NCI-H748 (cell line): Measurements from ENCODE around the gene DYNC2H1.
A peak's percentile ranks its signal among the peaks of the same experiment; 100 is the strongest.

Experiments
- DNase-seq: peaks from one replicate; lab custom pipeline; 2025; ENCODE audit not compliant: unreplicated experiment; lab: John Stamatoyannopoulos, UW

The DYNC2H1 gene

GRCh38 chr11:103450241-103450640 lies 341.0 kb downstream of the DYNC2H1 start:
- DNase-seq, result no peak

DNA sequence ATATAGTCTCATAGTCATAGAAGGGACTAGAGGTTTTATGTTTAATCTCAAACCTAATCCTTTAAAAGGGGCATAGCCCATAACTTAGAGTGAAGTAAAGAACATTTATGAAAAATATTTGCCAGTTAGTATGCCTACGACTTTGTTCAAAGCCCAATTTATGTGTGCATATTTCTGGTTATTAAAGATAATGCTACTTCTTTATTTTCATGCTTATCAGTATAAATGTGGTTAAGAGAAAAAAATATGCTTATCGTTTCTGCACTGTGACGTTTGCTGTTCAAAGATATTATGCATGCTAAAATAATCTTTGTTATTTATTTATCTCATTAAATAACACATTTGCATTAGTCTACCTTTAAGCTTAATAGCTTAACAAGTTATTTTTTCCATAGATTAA lies 343.9 kb downstream of the DYNC2H1 start:
- no peak for DNase-seq

DNA sequence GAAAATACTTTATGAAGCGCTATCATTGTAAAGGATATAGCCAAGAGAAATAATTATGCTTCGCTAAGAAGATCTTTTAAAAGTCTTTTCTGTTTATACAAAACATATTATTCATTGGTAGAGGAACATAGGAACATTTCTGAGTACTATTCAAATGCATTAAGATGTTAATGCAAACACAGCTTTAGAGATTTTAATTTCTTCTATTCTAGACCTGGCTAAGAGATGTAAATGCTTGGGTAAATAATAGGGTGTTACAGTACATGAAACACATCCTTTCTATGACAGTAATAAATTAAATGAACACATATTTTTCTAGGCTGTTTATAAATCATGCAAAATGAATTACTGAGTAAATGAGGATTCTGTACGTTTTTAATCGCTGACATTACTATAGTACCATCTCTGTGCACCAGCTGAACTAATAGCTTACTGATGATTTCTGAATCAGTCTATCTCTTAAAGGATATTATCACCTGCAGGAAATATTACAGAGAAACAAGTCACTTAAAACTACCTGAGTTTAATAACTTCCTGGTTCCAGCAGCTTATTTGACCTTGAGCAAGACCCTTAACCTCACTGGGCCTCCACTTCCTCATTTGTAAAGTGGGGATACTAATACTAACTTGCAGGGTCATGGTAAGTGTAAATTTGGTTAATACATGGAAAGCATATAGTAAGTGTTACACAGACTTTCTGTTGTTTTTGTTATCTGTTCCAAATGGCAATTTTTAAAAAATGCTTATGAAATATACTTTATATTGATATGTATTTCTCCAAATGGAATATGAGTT lies 344.9 kb downstream of the DYNC2H1 start:
- DNase-seq, result no peak

DNA sequence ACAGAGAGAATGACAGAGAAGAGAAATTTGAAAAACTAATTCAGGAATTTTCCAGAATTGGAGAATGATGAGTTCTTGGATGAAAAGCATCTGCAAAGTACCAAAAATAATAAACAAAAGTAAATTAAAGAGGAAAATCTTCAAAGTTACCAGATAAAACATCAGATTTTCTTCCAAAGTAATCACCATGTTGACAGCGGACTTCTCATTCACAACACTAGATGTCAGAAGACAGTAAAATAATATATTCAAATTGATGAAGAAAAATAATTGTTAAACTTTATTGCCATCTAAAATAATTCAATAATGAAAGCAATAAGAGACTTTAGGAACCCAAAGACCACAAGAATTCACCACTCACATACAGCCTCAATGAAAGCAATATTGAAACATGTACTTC lies 355.2 kb downstream of the DYNC2H1 start:
- no peak for DNase-seq

DNA sequence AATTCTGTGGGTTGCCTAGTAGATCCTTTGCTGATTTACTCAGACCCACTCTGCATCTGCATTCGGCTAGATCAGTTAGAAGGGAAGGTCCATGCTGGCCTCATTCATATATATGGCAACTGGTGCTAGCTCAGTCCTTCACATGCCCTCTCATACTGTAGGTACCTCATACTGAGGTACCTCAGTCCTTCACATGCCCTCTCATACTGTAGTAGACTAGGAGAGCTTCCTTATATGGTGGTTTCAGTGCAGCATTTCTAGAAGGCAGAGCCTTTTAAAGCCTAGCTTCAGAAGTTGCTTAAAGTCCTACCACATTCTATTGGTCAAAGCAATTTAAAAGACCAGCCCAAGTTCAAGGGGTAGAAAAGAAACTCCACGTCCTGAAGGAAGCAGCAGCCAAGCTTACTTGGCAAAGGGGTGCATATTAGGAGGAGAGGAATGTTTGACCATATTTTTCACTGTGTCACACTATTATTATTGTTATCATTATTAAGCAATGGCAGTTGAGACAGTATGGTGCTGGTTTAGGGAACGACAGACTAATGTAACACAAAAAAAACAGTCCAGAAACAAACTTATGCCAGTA lies 356.4 kb downstream of the DYNC2H1 start:
- DNase-seq, result no peak

DNA sequence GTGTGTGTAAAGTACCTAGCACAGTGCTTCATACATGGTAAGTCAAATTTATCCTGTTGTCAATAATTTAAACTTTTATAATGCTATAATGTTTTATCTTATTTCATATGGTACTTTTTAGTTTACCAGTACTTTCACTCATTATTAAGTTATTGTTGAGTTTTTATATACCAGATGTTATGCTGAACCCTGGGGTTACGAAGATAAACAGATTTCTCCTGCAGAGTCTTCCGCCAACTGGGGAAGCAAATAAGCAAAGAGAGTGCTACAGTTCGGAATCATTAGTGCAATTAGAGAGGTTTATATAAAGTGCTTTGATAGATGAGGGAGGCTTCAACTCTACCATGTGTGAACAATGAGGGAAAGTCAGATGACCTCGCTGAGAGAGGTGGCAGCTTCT lies 362.3 kb downstream of the DYNC2H1 start:
- no peak for DNase-seq

DNA sequence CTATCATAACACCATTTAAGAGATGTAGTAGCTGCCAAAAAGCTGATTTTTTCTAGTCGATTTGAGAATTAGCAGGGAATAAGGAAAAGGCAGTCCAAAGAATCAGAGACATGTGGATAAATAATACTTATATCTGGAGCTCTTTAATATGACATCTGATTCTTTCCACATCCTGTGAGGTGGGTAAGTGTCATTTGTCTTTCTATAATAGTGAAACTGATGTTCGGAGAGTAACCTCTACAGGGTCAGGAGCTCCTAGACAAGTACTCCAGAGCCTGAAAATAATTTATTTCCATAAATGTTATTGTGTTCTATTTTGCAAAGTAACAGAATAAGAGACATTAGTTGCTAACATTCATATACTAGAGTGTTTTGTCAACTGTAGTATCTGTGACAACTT lies 367.6 kb downstream of the DYNC2H1 start:
- DNase-seq, result no peak

DNA sequence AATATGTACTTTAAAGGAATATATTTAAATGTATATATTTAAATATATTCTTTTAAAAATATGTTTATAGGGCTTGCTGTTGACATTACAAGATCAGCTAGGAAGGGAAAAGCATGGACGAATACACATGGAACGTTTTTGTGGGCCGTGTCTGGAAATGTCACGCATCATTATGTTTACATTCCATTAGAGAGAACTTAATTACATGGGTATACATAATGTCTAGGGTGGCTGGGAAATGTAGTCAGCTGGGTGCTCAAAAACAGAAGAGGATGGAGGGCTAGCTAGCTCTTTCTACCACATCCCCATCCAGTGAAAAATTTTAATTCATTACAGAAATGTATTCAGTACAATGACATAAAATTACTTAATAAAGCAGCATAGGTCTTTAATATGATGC lies 371.2 kb downstream of the DYNC2H1 start:
- DNase-seq, result peak; percentile 1

DNA sequence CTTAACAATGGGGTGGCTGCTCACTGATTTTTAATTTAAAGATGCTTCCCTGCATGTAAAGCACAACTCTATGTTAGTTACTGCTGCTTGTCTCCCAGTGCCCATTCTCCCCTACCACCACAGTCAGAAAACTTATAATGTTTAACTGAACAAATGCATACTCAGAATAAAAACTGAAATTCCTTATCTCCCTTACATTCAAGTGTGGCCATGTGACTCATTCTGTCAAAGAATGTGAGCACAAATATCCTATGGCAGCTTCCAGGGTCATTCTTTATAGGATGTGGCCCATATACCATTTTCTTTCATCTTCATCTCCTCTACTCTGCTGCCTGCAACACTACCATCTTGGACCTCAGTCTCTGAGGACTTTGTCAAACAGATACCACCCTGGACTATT lies 374.8 kb downstream of the DYNC2H1 start:
- no peak for DNase-seq

DNA sequence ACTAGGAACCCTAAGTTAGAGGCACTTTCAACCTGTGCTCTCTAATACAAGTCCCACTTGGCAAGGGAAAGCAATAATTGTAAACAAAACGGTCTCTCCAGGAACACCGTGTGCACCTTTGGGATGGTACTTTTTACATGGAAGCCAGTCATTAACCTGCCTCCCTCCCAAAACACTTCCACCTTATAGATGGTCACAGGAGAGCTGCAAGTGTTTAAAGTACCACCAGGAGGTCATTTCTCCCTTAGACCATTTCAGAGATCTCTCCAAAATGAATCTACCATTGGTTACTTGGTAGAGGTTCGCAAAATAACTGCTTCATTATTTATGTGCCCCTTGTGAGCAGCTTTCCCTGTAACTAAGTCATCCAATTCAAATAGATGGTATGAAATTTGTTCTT lies 375.3 kb downstream of the DYNC2H1 start:
- no peak for DNase-seq

DNA sequence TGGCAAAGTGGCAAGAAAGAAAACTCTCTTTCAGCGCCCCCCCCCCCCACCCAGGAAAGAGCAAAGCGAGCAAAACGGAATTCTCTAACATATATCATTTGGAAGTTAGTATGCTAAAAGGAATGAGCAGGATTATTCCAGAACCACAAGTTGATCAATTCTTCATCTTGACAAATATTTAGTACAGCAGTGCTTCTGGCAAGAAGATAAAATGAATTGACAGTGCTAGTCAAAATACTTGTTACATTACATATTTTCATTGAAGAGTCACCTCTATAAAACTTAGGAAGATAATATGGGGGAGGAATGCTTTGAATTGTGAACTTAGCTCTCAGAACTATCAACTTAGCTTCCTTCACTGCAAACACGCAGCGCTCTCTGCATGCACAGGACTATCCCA lies 377.4 kb downstream of the DYNC2H1 start:
- DNase-seq, result no peak

GRCh38 chr11:103487113-103487512 lies 377.9 kb downstream of the DYNC2H1 start:
- DNase-seq, result no peak

DNA sequence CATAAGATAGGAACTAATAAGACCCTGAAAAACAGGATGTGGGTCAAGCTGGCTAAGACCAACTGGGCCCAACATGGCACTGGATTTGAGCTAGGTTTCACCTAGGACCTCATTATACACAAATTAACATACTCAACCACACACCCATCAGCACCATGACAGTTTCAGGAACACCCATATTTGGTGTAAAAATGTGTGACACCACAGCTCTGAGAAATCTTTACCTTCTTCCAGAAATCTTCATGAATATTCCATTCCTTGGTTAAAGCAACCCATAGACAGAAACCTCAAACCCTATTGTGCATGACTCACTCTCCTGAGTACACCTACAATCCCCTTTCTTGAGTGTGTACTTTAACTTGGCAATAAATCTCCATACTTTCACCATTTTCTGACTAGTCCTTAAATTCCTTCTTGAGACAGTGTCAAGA lies 378.8 kb downstream of the DYNC2H1 start:
- DNase-seq, result no peak

DNA sequence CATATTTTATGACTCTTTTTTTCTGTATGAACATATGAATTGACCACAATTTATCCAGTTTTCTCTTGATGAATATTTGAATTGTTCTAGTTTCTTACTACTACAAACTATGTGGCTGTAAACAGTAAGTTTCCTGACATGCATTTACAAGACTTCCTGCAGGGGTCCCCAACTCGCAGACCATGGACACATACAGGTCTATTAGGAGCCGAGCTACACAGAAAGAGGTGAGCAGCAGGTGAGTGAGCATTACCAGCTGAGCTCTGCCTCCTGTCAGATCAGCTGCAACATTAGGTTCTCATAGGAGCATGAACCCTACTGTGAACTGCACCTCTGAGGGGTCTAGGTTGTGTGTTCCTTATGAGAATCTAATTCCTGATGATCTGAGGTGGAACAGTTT lies 379.4 kb downstream of the DYNC2H1 start:
- DNase-seq, result no peak

GRCh38 chr11:103491777-103492176 lies 382.6 kb downstream of the DYNC2H1 start:
- no peak for DNase-seq

DNA sequence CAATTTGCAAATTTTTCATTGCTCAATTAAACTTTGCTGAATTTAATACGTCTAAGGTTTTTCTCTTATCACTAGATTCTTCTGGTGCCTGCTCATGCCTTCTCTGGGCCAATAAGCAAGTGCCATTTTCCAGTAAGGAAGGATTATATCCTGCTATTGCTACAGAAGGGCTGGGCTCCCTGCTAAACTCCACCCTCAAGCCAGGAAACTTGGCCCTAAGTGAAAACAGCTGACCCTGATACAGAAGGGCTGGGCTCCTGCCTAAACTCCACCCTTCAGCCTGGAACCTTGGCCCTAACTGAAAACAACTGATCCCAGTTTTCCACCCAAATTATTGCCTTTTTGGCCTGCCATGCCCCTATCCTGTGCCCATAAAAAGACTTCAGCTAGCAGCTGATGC lies 385.3 kb downstream of the DYNC2H1 start:
- DNase-seq, result no peak

- DNase-seq, result no peak
Observed at GRCh38 chr11:103497268-103497667, 388.0 kb downstream of the DYNC2H1 start.

- no peak for DNase-seq
Observed at GRCh38 chr11:103499710-103500340, 390.6 kb downstream of the DYNC2H1 start.

DNA sequence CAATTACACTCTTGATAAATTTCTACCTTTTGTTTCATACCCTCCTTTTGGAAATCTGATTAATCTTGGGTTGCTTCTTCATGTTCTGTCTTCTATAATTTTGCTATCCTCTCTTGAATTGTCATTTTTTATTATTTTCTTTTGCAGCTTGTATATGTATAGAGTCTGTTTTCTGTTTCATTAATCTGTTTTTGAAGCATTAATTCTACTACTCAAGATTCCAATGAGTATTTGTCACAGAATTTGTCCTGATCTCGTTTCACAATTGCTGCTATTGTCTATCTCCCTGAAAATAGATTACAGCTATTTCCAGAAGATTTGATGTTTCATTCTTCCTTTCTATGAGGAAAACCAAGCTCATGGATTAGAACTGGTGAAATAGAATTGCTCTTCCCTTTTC lies 406.1 kb downstream of the DYNC2H1 start:
- no peak for DNase-seq

DNA sequence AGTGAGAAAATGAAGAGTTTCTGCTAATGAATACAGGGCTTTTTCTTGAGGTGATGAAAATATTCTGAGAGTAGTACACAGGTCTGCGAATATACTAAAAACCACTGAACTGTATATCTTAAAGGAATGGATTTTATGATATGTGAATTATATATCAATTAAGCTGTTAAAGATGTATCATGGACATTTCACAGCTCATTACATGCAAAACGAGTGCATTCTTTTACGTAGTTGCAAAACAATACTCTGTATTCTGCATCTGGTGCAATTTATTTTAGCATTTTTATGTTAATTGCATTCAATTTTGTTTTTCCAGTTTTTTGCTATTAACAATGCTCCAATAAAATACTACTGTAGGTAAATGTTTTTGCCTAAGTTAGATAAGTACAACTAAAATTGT lies 411.6 kb downstream of the DYNC2H1 start:
- no peak for DNase-seq

GRCh38 chr11:103525069-103525468 lies 415.8 kb downstream of the DYNC2H1 start:
- no peak for DNase-seq

GRCh38 chr11:103528046-103528445 lies 418.8 kb downstream of the DYNC2H1 start:
- DNase-seq, result peak; percentile 61
